HG03025 (cell line): Measurements from ENCODE around the gene GPAT2.
"Not testable (repeated sequence)": the region's sequence is repeated elsewhere in the genome, so short reads cannot be mapped to it uniquely, and the experiment has no call there.

Experiments
- ATAC-seq: cut with Tn5 transposase; IDR thresholded peaks from one replicate; pipeline ENCODE4 v1.9.1; 2021; ENCODE audit warnings: mild to moderate bottlenecking, moderate library complexity; ENCODE audit not compliant: unreplicated experiment, low FRiP score

GPAT2 gene

GRCh38 chr2:96065954-96066353, 31.2 kb upstream of the GPAT2 start:
- not testable (repeated sequence) for ATAC-seq

GRCh38 chr2:96065381-96065930, 30.7 kb upstream of the GPAT2 start:
- no peak for ATAC-seq

- not testable (repeated sequence) for ATAC-seq
These were observed 30.0 kb upstream of the GPAT2 start for GRCh38 chr2:96064760-96065159.

GRCh38 chr2:96064047-96064675, 29.4 kb upstream of the GPAT2 start:
- not testable (repeated sequence) for ATAC-seq

DNA sequence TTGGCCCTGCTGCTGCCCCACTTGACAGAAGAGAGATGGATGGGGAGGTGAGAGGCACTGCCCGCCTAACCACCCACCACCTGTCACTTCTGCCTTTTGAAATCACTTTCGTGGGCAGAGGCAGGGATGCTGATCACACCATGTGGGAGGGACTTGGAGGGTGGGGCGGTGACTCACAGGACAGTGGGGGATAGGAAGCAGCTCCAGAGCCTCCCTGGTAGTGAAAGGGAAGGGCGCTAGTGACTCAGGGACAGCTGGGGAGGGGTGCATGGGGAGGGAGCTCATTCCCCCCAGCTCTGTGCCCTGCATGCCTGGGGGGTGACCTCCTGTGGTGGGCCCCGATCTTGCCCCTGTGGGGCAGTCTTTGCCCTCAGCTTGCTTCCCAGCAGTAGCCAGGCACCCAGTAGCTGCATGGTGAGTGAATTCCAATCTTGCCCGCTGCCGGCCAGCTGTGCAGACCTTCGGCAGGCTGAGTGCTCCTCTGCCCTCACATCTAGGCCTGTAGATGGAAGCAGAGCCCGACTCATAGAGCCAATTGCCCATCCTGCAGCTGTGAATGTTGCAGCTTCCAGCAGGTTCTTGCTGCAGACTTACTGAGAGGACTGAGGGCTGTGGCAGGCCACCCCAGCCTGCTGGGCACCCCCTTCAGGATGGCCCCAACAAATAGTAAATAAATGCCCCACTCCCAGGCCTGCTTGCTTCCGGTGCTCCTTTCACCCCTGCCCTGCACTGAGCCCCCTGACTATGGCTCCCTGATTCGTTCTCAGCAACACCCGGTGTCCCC, 28.6 kb upstream of the GPAT2 start:
- ATAC-seq = not testable (repeated sequence)

DNA sequence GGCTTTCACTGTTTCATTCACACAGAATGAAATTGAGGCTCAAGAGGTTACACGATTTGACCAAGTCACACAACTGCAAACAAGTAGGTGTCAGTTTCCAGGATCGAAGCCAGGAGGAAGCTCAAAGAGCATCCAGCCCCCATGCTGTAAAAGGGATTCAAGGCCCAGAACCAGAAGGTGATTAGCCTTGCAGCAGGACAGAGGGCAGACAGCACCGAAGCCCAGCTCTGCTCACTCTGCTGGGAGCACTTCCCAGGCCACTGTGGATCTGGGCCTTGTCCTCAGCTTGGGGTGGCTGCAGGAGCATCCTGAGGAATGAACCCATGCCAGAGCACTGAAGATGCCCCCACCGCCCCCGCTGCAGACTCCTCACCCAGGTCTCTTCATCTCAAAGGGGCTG, 27.8 kb upstream of the GPAT2 start:
- not testable (repeated sequence) for ATAC-seq

DNA sequence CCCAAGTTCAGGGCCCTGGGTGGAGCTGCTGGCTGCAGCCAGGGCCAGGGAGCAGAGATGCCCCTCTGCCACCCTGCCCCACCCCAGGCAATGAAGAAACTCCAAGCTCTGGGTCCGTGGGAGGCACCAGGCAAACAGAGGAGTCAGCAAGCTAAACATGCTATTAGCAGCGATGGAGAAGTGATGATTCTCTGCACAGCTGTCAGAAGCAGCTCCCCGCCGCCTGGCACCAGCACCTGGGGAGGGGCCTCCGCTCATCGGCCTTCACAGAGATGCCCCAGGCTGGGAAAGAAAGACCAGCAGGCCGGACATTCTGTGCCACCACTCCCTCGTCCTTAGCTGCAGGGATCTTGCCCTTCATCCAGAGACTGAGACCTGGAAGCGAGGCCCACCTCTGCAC, 27.2 kb upstream of the GPAT2 start:
- ATAC-seq = not testable (repeated sequence)

DNA sequence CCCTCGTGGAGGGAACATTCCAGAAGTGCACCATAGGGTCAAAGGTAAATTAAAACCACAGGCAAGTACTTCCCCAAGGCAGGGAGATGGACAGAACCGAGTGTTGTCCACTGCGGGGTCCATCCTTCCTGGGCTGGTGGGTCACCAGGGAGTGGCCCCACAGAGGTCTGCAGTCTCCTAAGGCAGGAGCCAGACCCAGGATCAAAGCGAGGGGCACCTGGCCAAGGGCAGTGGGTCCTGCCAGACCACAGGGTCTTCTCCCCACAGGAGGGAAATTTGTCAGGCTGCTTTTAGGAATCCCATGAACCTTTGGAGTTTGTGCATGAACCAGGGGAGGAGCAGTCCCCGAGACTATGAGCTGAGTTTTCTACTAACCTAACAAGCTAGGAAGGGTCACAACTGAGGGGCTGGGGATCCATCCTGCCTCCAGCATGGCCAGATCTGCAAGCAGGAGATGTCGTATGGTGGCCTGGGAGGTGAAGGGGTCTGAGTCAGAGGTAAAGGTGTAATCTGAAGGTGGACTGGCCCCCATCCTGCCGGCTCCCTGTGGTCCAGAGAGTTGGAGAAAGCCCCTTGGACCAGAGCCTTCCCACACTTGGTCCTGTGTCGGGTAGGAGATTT, 26.6 kb upstream of the GPAT2 start:
- not testable (repeated sequence) for ATAC-seq

DNA sequence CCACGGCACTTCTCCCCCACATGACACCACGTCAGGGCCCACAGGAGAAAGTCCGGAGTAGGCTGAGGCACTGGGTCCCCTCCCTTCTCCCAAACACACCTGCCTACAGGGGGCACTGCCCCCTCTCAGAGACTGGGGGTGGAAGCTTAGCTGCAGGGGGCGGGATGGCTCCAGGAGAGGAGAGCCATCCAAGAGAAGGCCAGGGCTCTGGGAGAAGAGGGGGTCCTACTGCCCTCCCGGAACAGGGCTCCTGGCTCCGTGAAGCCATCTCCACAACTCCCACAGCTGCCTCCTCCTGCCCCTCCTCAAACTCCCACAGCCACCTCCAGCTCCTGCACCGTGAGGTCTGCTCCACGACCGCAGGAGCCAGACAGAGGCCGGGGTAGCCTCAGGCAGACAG, 25.6 kb upstream of the GPAT2 start:
- ATAC-seq = not testable (repeated sequence)

DNA sequence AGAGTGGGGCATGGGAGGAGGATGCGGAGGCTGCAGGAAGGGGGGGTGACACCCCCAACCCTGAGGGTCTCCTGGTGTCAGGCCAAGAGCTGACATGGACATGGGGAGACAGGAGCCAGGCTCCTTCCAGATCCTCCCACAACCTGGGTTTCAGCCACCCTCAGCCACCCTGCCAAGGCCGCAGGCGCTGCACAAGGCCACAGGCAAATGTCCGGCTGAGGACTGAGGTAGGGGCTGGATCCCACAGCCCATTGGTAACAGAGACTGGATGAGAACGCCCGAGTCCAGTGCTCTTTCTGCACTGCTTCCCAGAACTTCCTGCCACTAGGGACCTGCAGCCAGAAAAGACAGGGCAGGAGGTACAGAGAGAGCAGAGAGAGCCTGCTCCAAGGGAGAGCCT, 24.7 kb upstream of the GPAT2 start:
- ATAC-seq = not testable (repeated sequence)

- not testable (repeated sequence) for ATAC-seq
These were observed 21.1 kb upstream of the GPAT2 start for GRCh38 chr2:96055830-96056229.

GRCh38 chr2:96054537-96054936, 19.8 kb upstream of the GPAT2 start:
- not testable (repeated sequence) for ATAC-seq

DNA sequence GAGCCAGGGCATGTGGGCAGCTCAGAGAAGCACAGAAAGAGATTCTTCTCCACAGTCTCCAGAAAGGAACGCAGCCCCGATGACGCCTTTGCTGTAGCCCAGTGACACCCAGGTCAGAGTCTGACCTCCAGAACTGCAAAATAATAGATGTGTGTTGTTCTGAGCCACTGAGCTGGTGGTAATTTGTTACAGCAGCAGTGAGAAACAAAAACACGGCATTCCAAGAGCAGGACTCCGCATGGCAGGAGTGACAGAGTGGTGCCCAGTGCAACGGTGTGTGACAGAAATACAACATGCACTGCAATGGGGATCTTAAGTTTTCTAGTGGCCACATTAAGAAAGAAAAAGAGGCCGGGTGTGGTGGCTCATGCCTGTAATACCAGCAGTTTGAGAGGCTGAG, 18.7 kb upstream of the GPAT2 start:
- ATAC-seq = not testable (repeated sequence)

GRCh38 chr2:96052632-96053031, 17.9 kb upstream of the GPAT2 start:
- not testable (repeated sequence) for ATAC-seq

GRCh38 chr2:96049917-96050262, 15.2 kb upstream of the GPAT2 start:
- not testable (repeated sequence) for ATAC-seq

DNA sequence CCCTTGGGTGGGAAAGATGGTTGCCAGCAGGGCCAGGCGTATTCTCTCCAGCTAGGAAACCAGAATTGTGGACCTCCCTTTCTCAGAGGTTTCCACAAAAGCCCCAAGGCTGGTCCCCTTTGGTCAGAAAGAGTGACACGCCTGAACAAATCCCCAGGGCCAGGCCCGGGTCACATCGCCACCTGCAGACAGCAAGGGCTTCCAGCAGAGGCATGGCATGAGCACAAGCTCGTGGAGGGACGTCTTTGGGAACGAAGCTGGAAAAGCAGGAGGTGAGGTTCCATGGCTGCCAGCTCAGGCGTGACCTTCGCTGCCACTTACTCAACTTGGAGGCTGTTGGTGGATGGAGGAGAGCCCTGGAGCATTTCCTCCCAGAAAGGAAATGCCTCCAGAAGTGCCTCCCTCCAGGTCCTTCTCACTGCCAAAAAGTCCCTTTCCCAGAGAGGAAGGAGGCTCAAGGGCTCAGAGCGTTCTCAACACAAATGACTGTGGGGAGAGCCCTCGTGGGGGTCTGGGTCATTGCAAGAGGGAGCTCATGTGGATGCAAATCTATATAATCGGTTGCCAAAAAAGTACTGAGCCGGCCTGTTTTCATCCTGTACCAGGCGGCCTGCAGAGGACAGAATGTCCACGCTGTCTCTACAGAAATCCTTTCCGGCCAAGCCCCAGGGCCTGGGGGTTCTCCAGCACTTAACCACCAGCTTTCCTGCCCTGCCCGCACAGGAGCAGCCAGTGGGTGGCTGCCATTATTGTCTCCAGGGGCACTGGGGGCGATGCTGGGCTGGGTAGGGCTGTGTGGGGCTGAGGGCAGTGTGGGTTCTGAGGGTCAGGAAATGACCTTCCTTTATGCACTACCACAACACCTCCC, 14.6 kb upstream of the GPAT2 start:
- not testable (repeated sequence) for ATAC-seq

- not testable (repeated sequence) for ATAC-seq
These were observed 838 bp upstream of the GPAT2 start for GRCh38 chr2:96035554-96035953.

DNA sequence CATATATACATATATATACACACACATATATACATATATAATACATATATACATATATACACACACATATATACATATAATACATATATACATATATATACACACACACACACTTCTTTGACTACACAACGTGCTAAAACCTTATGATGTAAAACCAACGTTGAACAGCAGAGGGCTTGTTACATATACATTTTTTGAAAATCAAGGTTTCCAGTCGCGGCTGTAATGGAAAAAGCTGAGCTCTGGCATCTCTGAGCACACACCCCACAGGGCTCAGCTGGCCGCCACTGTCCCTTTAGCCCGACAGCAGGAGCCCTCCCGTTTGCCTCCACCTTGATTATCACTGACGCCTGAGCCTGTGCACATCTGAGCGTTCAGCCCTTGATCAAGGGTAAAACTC, 719 bp downstream of the GPAT2 start:
- ATAC-seq = not testable (repeated sequence)

GRCh38 chr2:96027725-96028325, 6.9 kb downstream of the GPAT2 start:
- not testable (repeated sequence) for ATAC-seq

DNA sequence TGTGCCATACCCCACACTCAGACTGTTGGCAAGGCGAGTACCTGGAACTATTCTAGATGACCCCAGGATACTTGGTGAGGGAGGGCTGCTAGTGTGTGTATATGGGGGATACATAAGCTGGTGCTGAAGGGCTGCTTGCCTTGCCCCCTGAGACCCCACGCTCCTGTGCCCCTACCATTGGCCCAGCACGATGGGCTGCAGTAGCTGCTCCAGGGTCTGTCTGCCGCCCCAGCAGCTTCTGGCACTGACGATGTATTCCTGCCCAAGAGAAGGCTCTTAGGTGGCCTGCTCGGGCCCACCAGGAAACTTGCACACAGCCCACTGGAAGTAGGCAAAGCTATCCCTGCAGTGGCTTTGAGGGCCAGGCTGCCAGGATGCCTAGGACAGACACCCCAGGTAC, 9.0 kb downstream of the GPAT2 start:
- not testable (repeated sequence) for ATAC-seq
